Pons (tissue), 1 donor: Measurements from ENCODE around the gene ANP32E.

Source experiments
- DNase-seq: peaks from one replicate; pipeline ENCODE4 v3.0.0-alpha.2; 2016; ENCODE audit warnings: low spot score

The ANP32E gene

DNA sequence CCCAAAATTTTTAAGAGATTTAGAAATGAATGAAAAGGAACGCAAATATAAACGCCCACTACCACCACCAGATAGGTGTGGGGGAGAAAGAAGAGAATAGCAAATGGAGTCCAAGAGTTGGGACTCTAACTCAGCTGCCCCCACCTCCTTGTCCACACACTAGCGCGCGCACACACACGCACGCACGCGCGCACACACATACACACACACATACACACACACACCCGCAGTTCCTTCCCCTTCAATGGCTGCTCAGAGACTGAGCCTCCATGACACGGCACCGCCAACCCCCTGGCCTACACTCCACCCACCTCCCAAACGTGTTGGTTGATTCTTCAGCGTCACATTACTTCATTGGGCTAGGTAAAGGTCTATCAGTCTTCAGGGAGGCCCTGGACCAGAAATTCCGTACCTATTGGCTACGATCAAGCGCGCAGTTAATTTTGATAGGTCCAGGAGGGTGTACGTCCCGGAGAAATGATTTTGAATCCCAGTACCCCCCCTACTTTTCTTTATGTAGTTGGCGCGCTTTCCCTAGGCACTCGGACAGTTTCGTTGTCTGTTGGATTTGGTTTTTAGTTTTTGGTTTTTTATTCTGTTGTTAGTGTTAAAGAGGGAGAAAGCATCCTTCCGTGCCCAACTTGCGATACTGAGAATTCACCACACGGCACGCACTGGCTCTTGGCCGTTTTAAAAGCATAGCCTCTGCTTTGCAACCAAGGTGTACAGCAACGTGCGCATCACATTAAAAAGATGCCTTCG, at the start of gene ANP32E:
Gene ANP32E (minus strand): TSS at position 261 of the 762 bp plus-strand sequence. CDS start 326 bp downstream, outside the sequence.
- peak; percentile 100 for DNase-seq

DNA sequence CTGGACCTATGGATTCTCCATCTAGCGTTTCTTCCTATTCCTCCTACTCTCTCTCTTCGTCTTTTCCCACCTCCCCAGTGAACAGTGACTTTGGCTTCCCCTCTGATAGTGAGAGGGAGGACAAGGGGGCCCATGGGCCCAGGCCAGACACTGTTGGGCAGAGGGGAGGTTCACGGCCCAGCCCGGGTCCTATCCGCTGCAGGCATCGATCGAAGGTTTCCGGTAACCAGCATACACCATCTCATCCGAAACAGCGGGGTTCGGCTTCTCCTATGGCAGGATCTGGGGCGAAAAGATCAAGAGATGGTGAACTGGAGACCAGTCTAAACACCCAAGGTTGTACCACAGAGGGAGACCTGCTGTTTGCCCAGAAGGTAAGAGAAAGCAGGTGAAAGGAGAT, 47.3 kb upstream of the ANP32E start:
- no peak for DNase-seq

DNA sequence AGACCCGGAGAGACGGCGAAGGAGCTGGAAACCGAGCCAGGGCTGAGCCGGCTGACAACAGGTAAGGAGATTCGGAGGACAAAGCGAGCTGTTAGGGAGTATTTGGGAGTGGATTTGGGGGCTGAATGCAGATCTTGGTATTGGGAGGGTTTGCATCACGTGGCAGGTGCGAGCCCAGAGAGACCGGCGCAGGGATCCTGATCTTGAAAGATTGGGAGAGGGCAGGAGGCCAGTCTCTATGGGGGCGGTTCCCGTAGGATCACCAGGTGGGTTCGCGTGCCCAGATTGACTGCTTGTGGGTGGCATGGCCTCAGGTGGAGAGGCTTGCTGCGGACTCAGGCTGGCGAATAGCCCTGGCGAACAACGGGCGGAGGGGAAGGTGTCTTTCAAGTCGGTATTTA, 46.6 kb upstream of the ANP32E start:
- no peak for DNase-seq

DNA sequence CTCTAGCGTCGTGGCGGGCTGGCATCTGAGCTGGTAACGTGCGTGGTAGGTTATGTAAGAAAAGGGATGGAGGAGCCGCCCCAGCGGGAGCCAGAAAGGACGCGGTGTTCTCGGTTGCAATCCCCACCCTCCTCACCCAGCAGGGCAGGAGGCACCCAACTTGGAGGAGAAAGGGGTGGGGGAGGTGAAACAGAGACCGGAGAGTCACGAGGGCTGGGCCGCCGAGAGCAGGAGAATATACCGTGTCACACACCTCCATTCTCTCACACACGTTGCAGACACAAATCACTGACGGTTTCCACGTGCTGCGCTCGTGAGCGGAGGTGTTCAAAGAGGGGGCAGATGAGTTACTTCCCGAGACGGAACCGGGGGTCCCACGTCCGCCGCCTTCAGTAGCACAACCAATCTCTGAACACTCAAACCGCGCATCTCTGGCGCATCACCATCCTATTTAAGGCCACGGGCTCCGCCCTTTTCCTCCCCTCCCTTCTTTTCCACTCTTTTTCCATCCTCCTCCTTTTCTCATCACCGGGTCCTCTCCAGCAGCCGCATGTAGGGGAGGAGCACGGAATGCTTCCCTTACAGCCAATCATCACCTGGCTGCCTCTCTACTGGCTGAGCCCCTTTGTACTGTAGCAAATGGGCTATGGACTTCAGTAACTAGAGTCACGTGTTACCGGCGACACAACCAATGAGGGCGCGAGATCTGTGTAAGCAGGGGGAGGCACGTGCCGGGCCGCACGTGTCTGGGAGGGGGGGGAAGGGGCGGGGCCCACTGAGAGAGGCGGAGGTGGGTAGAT, 46.0 kb upstream of the ANP32E start, which contains the start of gene CIART:
Gene CIART (plus strand): TSS at position 797 of the 800 bp plus-strand sequence. CDS start 714 bp downstream, outside the sequence.
- DNase-seq, result peak; percentile 97

DNA sequence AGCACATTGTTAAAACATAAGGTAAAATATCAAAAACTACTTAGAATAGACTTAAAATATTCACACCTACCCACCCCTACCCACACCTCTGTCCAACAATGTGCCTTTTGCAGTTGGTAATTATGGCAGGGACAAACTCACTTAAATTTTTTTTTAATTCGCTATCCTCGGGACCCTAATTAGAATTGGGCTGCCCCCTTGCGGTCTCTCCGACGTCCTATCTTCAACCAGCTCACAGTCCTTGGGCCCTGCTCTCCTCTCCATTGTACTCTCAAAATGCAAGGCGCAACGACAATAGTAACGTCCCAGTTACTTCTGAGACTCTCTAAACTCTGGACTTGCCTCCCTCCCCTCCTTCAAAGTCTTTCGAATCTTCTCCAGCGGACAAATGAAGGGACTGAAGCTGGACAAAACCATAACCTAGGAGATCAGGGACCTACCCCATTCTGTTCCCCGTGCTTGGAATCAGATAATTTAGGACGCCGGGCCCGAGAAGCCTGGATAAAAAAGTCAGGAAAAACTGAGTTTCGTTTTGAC, 45.4 kb upstream of the ANP32E start:
- peak; percentile 89 for DNase-seq

DNA sequence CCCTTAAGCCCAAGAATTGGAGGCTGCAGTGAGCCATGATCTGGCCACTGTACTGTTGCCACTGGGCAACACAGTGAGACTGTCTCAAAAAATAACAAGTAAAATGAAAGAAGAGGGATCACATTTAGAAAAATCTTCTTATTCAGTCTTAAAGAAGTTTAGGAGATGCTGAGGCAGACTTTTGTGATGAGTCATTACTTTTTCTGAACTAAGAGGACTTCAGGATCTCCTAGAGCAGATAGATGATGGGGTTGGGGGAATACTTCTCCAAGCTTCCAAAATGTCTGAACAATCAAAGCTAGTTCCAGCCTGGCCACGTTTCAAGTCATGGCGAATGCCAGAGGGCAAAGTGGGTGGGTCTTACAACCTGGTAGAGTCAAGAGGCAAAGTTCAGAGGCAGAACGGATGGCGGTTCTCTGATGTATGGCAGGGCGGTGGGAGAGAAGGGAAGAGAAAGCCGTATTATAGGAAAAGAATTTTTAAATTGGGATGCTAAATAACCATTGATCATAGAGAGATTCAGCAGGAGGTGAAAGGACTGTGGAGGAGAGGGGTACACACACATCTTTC, 44.3 kb upstream of the ANP32E start:
- no peak for DNase-seq

DNA sequence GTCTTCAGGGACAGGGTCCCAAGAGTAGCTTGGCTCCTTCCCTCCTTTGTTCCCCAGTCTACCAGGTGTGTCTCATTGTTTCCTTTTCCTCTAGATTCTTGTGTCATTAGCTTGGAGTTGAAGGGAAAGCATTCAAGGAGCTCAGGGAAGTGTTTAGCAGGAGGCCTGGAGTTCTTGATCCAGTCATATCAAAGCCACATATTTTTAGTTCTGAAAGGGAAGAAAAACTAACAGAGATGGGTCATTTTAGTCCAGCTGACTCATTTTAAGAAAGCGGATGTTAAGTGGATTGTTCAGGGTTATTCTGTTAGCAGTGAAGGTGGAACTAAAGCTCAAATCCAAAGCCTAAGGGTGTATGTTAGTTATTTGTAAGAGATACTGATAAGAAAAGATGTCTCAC, 37.4 kb upstream of the ANP32E start:
- peak; percentile 49 for DNase-seq

DNA sequence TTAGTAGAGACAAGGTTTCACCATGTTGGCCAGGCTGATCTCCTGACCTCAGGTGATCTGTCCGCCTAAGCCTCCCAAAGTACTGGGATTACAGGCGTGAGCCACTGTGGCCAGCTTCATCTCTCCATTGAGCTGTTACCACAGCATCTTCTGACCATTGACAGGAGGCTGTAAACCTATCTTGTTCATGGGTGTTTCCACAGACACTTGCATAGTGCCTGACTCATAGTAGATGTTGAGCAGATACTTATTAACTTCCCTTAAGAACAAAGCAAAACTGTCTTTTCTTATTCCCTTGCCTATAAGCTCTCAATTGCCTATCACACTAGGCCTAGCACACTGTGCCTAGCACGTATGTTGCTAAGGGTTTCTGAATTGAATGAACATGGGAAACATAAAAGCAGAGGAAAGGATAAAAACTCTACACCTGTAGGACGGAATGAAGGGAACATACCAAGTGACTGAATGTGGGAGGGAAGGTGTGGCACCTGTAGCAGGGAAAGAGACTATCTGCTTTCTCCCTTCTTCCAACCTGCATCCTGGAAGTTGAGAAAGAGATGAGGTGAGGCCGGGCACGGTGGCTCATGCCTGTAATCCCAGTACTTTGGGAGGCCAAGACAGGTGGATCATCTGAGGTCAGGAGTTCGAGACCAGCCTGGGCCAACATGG, 35.5 kb upstream of the ANP32E start:
- no peak for DNase-seq

DNA sequence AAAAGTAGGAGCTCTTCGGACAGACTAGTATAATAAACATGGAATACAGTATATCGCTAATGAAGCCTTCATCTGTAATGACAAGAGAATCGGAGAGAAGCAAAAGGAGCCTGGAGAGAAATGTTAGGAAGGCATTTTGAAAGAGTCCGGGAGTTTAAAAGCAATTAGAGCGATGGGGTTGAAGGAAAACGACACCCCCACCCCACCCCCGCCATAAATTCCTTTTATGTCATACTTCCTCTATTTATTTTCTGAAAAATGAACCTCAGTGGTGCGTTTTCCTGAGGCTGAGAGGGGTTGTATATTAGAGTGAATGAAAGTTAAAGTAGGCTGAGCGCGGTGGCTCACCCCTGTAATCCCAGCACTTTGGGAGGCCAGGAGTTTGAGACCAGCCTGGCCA, 33.5 kb upstream of the ANP32E start:
- DNase-seq, result no peak

DNA sequence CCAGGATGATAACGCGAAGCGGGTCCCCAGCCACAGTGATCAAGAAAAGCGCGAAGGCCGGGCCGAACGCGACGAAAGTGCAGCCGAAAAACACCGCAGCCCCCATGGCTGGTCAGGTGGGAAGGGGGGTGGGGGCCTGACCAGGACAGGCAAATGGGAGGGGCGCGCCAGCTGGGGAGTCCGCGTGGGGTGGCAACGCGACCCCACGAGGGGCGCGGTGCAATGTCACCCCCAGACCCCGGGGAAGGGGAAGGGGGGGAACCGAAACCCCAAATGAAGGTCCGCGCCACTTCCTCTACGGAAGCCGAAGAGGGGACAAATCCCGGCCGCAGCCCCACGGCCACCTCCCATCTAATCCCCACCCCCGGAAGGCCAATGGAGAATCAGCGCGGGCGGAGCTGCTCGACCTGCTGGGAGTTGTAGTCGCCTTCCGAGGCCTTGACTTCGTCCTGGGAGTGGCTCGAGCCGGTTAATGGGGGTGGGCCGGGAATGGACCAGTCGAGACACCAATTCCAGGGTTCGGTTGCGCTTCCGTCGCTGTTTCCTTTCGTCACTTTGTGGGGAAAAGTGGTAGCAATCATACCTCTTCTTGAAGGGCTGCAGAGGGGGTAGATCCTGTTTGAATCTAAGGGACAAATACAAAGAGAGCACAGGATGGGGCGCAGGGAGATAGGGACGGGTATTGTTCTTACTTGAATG, 32.9 kb upstream of the ANP32E start, which contains the start of gene APH1A:
Gene APH1A (minus strand): TSS at position 312 of the 699 bp plus-strand sequence. CDS start 206 bp downstream, at position 106.
- DNase-seq, result peak; percentile 98

DNA sequence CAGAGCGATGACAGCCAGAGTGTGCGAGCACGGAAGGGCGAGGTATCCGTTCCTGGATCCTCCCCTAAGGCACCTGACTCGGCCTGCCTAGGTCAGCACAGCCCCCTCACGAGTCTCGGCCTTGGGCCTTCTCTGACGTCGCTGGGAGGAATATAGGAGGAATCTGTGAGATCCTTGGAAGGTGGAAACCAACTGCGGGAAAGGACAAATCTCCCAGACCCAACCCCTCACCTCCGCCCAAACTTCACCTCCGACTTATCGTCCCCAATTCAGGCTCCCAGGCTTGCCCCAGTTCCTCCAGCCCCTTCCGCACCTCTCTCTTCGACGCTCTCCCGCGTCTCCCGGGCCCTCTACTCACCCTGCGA, 32.4 kb upstream of the ANP32E start:
- DNase-seq, result peak; percentile 37

DNA sequence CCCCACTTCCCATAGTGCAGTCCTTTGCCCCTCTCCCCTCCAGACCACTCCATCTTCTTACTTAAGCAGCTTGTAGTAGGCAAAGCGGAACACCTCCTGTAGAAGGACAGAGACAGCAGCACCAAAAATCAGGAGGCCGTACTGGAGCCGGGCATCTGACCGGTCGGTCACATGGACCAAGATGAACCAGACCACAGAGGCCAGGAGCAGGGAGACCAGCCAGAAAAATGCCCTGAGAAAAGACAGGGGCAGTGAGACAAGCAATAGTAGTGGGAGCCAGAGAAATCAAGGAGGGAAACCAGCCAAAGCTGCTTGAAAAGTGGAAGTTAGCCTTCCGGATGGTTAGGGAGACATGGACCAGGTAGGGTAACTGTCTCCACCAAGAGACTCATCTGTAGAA, 32.0 kb upstream of the ANP32E start:
- no peak for DNase-seq

DNA sequence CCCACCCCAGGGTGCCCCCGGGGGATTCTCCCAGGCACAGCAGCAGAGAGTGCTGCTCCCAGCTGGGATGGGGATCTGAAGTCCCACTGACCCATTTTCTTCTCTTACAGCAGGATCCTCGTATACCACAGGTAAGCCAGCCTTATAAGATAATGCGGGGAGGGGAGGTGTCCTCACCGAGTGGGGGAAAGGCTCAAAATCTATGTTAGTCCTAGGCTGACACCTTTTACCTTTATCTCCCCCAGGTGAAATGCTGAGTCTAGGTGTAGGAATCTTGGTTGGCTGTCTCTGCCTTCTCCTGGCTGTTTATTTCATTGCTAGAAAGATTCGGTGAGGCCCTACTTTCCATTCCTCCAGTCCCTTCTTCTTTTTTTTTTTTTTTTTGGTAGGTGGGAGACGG, 27.6 kb upstream of the ANP32E start:
- DNase-seq, result no peak

DNA sequence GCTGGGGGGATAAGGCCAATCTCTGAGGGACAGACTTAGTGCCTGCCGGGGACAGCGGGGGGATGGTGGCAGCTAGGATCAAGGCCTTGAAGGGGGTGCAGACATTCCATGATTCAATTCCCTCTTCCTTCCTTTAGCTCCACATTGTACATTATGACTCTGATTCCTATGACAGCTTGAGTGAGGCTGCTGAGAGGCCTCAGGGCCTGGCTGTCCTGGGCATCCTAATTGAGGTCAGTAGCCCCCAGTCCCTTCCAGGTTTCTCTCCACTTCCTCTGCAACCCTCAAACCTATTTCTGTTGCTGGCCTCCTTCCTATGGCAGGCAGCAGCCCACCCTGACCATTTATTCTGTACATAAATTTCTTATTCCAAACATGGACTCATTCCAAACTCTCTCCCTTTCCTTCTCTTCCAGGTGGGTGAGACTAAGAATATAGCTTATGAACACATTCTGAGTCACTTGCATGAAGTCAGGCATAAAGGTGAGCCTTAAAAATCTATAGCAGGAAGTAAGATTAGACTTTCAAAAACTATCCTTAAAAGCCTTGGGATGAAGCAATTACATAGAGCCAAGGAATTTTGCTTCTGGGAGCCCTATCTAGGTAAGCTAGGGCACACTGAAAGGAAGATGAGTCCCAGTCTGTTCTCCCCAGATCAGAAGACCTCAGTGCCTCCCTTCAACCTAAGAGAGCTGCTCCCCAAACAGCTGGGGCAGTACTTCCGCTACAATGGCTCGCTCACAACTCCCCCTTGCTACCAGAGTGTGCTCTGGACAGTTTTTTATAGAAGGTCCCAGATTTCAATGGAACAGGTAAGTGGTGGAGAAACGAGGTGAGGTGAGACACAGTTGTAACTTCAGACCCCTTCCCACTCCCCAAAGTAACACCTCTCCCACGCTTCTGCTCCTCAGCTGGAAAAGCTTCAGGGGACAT, 26.7 kb upstream of the ANP32E start:
- no peak for DNase-seq

DNA sequence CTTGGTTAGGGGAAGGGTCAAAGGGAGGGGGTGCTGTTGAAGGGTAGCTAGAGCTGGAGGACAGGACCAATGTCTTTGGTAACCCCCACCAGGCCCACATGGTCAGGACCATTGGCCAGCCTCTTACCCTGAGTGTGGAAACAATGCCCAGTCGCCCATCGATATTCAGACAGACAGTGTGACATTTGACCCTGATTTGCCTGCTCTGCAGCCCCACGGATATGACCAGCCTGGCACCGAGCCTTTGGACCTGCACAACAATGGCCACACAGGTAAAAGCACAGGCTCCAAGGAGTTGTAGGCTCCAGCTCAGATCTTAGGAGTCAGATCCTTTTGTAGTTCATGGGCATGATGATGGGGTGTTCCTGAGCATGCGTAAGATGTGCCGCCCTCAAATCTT, 25.5 kb upstream of the ANP32E start:
- no peak for DNase-seq

DNA sequence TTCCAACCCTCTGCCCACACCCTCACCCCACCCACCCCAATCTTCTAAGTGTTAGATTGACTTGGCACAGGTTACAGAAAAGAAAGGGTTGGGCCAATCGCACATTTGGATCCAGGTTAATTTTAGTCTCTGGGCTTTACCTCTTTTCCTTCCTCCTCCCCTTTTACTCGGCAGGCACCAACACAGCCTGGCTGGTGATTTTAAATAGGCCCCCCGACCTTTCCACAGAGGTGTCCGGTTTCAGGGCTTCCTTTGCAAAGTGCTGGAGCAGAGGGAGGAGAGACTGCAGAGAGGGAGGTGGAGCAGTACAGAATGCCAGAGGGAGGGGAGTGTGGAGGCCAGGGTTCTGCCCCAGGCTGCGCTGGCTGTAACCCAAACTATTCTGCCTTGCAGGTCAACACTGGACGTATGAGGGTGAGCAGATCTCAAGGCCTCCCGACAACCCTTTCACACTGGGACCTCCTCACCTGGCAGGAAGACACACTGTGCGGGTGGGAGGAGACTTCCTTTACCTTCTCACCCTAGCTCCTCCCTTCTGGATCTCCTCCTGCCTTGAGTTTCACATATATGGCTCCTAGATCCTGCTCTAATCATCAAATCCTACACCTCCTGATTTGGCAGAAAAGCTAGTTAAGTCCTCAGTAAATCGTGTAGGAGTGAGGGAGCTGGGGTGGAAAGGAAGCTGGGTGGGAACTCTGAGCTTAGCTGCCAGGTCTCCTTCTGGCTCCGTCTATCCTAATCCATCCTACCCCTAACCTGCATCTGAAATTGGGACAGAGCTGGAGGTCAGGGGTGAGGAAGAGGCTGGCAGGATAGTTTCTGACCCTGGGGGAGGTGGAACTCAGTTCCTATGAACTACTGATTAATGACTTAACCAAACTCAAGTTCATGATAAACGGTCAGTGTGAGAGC, 24.1 kb upstream of the ANP32E start:
- DNase-seq, result no peak

DNA sequence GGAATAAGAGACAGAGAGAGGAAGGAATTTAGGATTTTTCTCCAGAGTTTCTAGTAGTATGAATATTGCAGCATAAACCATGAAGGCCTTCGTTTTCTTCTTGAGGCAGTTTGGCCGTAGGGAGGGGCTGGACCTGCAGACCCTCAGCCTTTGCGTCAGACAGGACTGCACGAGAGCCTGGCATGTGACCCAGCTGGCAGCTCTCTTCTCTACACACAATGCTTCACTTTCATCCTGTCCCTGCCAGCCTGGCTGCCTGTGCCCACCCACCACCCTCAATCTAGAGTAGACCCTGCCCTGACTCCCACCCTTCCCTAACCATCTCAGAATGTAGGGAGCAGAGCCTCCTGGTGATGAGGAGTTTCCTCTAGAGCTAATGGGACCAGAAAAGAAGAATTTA, 23.3 kb upstream of the ANP32E start:
- DNase-seq, result peak; percentile 49

DNA sequence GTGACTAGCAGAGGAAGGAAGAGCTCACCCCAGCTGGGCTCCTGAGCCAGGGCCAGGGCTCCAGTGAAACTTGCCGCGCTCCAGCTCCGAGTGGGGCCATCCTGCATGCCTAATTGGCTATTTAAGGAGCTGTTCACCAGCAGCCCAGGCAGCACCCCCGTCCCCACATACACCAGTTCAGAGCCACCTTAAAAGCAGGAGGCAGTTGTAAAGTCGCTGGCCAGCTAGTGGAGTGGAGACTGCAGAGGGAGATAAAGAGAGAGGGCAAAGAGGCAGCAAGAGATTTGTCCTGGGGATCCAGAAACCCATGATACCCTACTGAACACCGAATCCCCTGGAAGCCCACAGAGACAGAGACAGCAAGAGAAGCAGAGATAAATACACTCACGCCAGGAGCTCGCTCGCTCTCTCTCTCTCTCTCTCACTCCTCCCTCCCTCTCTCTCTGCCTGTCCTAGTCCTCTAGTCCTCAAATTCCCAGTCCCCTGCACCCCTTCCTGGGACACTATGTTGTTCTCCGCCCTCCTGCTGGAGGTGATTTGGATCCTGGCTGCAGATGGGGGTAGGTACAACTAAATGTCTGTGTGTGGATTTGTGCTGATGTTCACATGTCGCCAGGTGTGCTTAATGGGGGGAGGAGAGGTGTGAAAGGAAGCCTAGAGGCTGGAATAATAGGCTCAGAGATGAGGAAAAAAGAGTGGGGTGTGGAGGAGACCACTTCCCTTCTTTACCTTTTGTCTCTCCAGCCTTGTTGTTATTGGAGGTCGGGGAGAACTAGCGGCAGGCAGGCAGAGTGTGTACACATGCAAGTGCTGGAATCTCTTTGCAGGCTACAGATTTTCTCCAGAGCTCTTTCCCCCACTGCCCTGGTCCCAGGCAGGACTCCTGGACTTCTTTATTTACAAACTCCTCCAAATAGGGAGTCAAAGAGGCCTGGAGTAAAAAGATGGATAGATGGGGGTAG, 22.0 kb upstream of the ANP32E start, which contains the start of gene CA14:
Gene CA14 (plus strand): TSS at position 151 of the 962 bp plus-strand sequence. CDS start 355 bp downstream, at position 506.
- peak; percentile 85 for DNase-seq
